Stimulated activated memory B cell treated with anti-CD40 and anti-IgM and Interleukin-4, amounts not matched to agents 10 μg/mL and 1 μg/mL and 100 μg/mL, for 72 hours (primary cell): ENCODE measurements around the gene DPYSL3.

Source experiments
- ATAC-seq: fragments of 150-1000 bp; cut with Tn5 transposase; 2 replicates; pipeline ENCODE4 v1.10.0; 2021
- H3K27ac Mint-ChIP-seq: one replicate; pipeline ENCODE4 v1.8.0; 2022; ENCODE audit warnings: mild to moderate bottlenecking, mixed read lengths
- H3K27me3 Mint-ChIP-seq: one replicate; pipeline ENCODE4 v1.8.0; 2022; ENCODE audit warnings: mixed read lengths
- H3K36me3 Mint-ChIP-seq: one replicate; pipeline ENCODE4 v1.8.0; 2022; ENCODE audit warnings: mixed read lengths
- H3K4me1 Mint-ChIP-seq: one replicate; pipeline ENCODE4 v1.8.0; 2022; ENCODE audit warnings: mixed read lengths
- H3K4me3 Mint-ChIP-seq: one replicate; pipeline ENCODE4 v1.8.0; 2022; ENCODE audit warnings: mild to moderate bottlenecking, moderate library complexity, mixed read lengths
- H3K9me3 Mint-ChIP-seq: one replicate; pipeline ENCODE4 v1.8.0; 2022; ENCODE audit warnings: mixed read lengths

The DPYSL3 gene

GRCh38 chr5:147396070-147396823, 113.6 kb downstream of the DPYSL3 start:
- Mint-ChIP-seq H3K27me3 (no peaks in the 10 kb centered on the region), H3K4me3 (no peak overlapping the region), H3K9me3 (peaks cover 6% of the 10 kb centered on the region), H3K4me1 (no peaks in the 10 kb centered on the region), H3K27ac (no peak overlapping the region), H3K36me3 (no peaks in the 10 kb centered on the region)
- no peak for ATAC-seq

DNA sequence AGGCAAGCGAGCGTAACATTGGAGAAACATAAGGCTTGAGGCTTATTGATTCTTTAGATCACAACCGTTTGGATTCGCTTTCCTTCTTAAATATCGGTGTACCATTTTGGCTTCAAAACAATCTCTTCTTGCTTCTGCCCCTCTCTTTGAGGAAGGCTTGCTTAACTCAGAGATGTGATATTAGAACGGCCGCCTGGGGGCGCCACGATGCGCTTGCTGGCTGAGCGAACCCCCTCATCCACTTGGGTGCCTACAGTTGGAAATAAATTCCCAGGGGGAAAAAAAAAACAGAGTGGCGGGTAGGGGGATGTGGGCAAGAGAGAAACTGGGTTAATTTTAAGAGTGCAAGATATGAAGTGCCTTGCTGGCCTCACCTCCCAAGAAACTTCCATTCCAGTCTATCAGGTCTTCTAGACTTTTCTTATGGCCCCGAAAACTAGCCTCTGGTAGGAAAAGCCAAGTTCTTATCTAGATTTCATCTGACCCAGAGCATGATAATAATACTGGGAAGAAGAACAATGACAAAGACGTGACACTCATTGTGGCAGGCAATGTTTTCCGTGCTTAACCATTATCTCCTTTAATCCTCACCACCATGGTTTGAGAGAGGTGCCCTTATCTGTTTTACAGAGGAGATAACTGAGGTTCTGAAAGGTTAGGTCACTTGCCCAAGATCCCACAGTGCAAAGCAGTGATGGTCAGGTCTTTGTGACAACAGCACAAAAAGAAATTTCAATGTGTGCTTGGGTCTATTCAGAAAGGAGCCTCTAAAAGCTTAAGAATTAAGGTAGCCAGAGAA, 115.8 kb downstream of the DPYSL3 start:
- ATAC-seq, result no peak
- H3K4me3 Mint-ChIP-seq, result no peak overlapping the region
- H3K27me3 Mint-ChIP-seq, result no peaks in the 10 kb centered on the region
- no peaks in the 10 kb centered on the region for H3K36me3 Mint-ChIP-seq
- no peaks in the 10 kb centered on the region for H3K4me1 Mint-ChIP-seq
- no peak overlapping the region for H3K27ac Mint-ChIP-seq
- peaks cover 6% of the 10 kb centered on the region for H3K9me3 Mint-ChIP-seq

DNA sequence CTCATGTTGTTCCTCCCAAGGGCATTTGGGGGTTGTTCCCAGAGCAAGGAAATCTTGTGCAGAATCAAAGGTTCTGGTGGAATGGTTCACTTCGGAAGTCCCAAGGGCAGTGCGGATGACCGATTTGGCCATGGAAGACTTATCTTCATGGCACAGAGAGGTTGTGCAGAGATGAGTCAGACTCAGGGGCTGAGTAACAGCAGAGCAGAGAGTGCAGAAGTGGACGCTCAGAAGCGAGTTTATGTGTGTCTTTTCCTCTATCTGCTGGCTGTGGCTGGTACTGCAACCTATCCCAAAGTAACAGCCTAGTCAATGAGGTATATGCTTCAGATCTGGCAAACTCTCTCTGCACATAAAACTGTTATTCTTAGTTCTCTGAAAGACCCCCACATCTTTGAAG, 118.1 kb downstream of the DPYSL3 start:
- H3K4me1 Mint-ChIP-seq, result no peaks in the 10 kb centered on the region
- no peak for ATAC-seq
- H3K9me3 Mint-ChIP-seq, result peaks cover 6% of the 10 kb centered on the region
- no peak overlapping the region for H3K4me3 Mint-ChIP-seq
- H3K27ac Mint-ChIP-seq, result no peak overlapping the region
- H3K36me3 Mint-ChIP-seq, result no peaks in the 10 kb centered on the region
- H3K27me3 Mint-ChIP-seq, result no peaks in the 10 kb centered on the region

DNA sequence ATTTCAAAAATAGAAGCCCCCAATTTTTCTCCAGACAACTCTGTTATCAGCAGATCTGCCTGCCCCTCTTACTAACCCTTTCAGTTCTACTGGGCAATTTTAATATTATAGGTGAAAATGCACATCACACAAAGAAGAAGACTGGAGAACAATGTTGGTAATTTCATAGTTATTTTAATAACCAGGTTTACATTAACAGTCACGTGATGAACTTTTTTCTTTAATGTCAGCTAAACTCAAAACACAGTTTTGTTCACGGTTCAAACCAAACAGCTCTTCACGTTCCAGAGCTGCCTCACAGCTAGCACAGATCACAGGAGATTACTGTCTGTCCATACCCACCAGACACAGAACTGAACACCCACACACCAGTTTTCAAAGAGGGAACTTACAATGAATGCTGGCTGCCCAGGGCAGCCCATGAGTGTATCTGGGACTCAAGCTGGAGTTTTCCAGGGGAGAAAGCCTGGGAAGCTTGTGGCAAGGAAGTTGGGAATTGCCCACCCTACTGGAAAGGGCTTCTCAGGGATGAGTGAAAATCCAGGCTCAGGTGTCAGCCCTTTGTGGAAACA, 119.1 kb downstream of the DPYSL3 start:
- H3K27ac Mint-ChIP-seq, result no peak overlapping the region
- no peaks in the 10 kb centered on the region for H3K4me1 Mint-ChIP-seq
- H3K27me3 Mint-ChIP-seq, result no peaks in the 10 kb centered on the region
- no peaks in the 10 kb centered on the region for H3K36me3 Mint-ChIP-seq
- peaks cover 4% of the 10 kb centered on the region for H3K9me3 Mint-ChIP-seq
- ATAC-seq, result no peak
- H3K4me3 Mint-ChIP-seq, result no peak overlapping the region

GRCh38 chr5:147388184-147389108, 121.4 kb downstream of the DPYSL3 start:
- no peak for ATAC-seq
- Mint-ChIP-seq H3K4me1 (no peaks in the 10 kb centered on the region), H3K27ac (no peak overlapping the region), H3K27me3 (no peaks in the 10 kb centered on the region), H3K9me3 (peaks cover 1% of the 10 kb centered on the region), H3K4me3 (no peak overlapping the region), H3K36me3 (no peaks in the 10 kb centered on the region)

GRCh38 chr5:147387109-147387508, 122.8 kb downstream of the DPYSL3 start:
- no peaks in the 10 kb centered on the region for H3K9me3 Mint-ChIP-seq

GRCh38 chr5:147384346-147385193, 125.3 kb downstream of the DPYSL3 start:
- H3K4me1 Mint-ChIP-seq, result no peaks in the 10 kb centered on the region
- no peak overlapping the region for H3K4me3 Mint-ChIP-seq
- ATAC-seq, result no peak
- H3K36me3 Mint-ChIP-seq, result no peaks in the 10 kb centered on the region
- peaks cover 2% of the 10 kb centered on the region for H3K9me3 Mint-ChIP-seq
- H3K27me3 Mint-ChIP-seq, result no peaks in the 10 kb centered on the region
- H3K27ac Mint-ChIP-seq, result no peak overlapping the region

More at GRCh38 chr5:147387109-147387508, 122.8 kb downstream of the DPYSL3 start:
- Mint-ChIP-seq H3K4me3 (no peak overlapping the region), H3K27me3 (no peaks in the 10 kb centered on the region), H3K36me3 (no peaks in the 10 kb centered on the region), H3K4me1 (no peaks in the 10 kb centered on the region), H3K27ac (no peak overlapping the region)
- ATAC-seq, result no peak

DNA sequence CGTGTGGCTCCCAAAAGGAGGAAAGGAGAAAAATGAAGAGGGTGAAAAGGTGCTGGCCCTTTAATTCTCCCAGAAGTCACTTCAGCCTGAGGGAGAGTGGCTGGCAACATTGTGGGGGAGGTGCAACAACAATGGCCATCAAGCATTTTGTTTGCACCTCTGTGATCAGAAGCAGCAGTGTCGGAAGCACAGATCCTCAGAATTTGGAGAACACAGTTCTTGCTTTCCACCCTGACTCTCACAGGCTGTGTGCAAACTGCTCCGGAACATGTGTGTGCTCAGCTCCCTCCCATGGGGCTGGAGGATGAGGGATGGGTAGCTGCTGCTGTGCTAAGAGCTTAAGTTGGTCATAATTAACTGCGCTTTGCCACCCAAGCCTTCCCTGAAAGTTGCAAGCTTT, 127.1 kb downstream of the DPYSL3 start:
- ATAC-seq, result no peak
- Mint-ChIP-seq H3K36me3 (no peaks in the 10 kb centered on the region), H3K4me3 (no peak overlapping the region), H3K27ac (no peak overlapping the region), H3K27me3 (no peaks in the 10 kb centered on the region), H3K4me1 (no peaks in the 10 kb centered on the region), H3K9me3 (peaks cover 11% of the 10 kb centered on the region)

- peaks cover 12% of the 10 kb centered on the region for H3K9me3 Mint-ChIP-seq
- H3K27ac Mint-ChIP-seq, result no peak overlapping the region
- H3K27me3 Mint-ChIP-seq, result no peaks in the 10 kb centered on the region
- H3K4me1 Mint-ChIP-seq, result no peaks in the 10 kb centered on the region
- no peak for ATAC-seq
- H3K36me3 Mint-ChIP-seq, result no peaks in the 10 kb centered on the region
- H3K4me3 Mint-ChIP-seq, result no peak overlapping the region
Observed at GRCh38 chr5:147381555-147381954, 128.3 kb downstream of the DPYSL3 start.

GRCh38 chr5:147377682-147378081, 132.2 kb downstream of the DPYSL3 start:
- ATAC-seq, result no peak
- Mint-ChIP-seq H3K4me3 (no peak overlapping the region), H3K36me3 (no peaks in the 10 kb centered on the region), H3K27me3 (no peaks in the 10 kb centered on the region), H3K27ac (no peak overlapping the region), H3K9me3 (peaks cover 16% of the 10 kb centered on the region), H3K4me1 (no peaks in the 10 kb centered on the region)

DNA sequence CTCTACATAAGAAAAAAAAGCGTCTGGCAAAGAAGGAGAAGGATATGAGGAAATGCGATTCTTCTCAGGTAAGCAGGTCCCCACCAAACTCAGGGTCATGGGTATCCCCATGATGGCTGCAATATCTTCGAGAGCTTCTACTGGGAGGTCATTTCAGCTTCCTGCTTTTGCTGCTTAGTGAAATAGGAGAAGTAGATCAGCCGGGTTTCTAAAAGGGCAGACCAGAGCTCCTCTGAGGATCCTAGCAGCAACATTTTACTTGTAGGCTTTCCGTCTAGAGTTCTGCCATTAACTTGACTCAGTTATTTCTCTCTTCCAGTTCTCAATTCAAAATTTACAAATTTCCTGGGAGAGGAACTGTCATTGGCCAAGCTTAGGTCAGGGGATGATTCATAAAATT, 134.7 kb downstream of the DPYSL3 start:
- Mint-ChIP-seq H3K27me3 (no peaks in the 10 kb centered on the region), H3K36me3 (no peaks in the 10 kb centered on the region), H3K4me3 (no peak overlapping the region), H3K9me3 (peaks cover 20% of the 10 kb centered on the region), H3K27ac (no peak overlapping the region), H3K4me1 (no peaks in the 10 kb centered on the region)
- ATAC-seq, result no peak

- Mint-ChIP-seq H3K27ac (no peak overlapping the region), H3K9me3 (peaks cover 13% of the 10 kb centered on the region), H3K27me3 (no peaks in the 10 kb centered on the region), H3K4me3 (no peak overlapping the region), H3K4me1 (no peaks in the 10 kb centered on the region), H3K36me3 (no peaks in the 10 kb centered on the region)
- no peak for ATAC-seq
Observed at GRCh38 chr5:147373328-147373727, 136.5 kb downstream of the DPYSL3 start.

- Mint-ChIP-seq H3K4me3 (no peak overlapping the region), H3K9me3 (peaks cover 10% of the 10 kb centered on the region), H3K4me1 (no peaks in the 10 kb centered on the region), H3K36me3 (no peaks in the 10 kb centered on the region), H3K27ac (no peak overlapping the region), H3K27me3 (no peaks in the 10 kb centered on the region)
- no peak for ATAC-seq
Observed at GRCh38 chr5:147372191-147372590, 137.7 kb downstream of the DPYSL3 start.

DNA sequence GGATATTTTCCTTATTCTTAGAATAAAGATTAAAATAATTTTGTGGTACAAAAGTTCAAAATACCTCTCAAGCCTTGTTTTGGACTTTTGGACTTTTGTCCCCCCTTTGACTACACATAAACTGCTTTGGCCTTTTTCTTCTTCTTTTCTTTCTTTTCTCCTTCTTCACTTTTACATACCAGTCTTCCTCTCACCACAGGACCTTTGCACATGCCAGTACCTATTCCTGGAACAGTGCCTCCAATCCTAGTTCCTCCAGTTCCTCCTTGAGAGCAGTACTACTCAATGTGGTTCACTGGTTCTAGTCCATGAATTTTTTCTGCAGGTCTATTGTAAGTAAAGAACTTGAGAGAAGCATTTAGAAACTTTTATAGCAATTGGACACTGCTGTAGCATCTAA, 138.6 kb downstream of the DPYSL3 start:
- H3K27me3 Mint-ChIP-seq, result no peaks in the 10 kb centered on the region
- H3K27ac Mint-ChIP-seq, result no peak overlapping the region
- H3K36me3 Mint-ChIP-seq, result no peaks in the 10 kb centered on the region
- ATAC-seq, result no peak
- H3K4me3 Mint-ChIP-seq, result no peak overlapping the region
- H3K9me3 Mint-ChIP-seq, result peaks cover 6% of the 10 kb centered on the region
- no peaks in the 10 kb centered on the region for H3K4me1 Mint-ChIP-seq
